HepG2 (cell line): ENCODE results near the gene BEST2. TPM values are rescaled to one million over a fixed set of nuclear protein-coding genes. Genes with fewer than 3 reads are reported as not detected.

ENCODE experiments used
- GABPB1 ChIP-seq: IDR thresholded peaks from 2 replicates; pipeline ENCODE4 v1.6.1; 2016; ENCODE audit warnings: mild to moderate bottlenecking, missing genetic modification reagents, moderate library complexity, missing compliant biosample characterization
- MXD4 ChIP-seq: IDR thresholded peaks from 2 replicates; pipeline ENCODE4 v1.6.1; 2016; ENCODE audit warnings: mild to moderate bottlenecking, missing biosample characterization, missing genetic modification reagents
- RAD21 ChIP-seq: fragments of 450-650 bp; formaldehyde crosslinking; IDR thresholded peaks from 2 replicates; pipeline ENCODE4 v1.5.0; 2020; ENCODE audit warnings: mild to moderate bottlenecking
- SMARCE1 ChIP-seq: fragments of 450-650 bp; IDR thresholded peaks from 2 replicates; pipeline ENCODE4 v1.6.1; 2017; ENCODE audit warnings: borderline replicate concordance
- TOE1 ChIP-seq: sonication (generic); formaldehyde crosslinking; IDR thresholded peaks from 2 replicates; pipeline ENCODE4 v1.4.0; 2020; ENCODE audit warnings: mild to moderate bottlenecking, missing genetic modification reagents
- ZKSCAN5 ChIP-seq: sonication (generic); formaldehyde crosslinking; IDR thresholded peaks from 2 replicates; pipeline ENCODE4 v1.5.1; 2020; ENCODE audit warnings: mild to moderate bottlenecking, missing genetic modification reagents
- ZNF781 ChIP-seq: sonication (generic); formaldehyde crosslinking; IDR thresholded peaks from 2 replicates; pipeline ENCODE4 v1.5.1; 2020; ENCODE audit warnings: borderline replicate concordance, mild to moderate bottlenecking, missing genetic modification reagents; ENCODE audit errors: not compliant biosample characterization
- ZNF839 ChIP-seq: sonication (generic); formaldehyde crosslinking; IDR thresholded peaks from 2 replicates; pipeline ENCODE4 v1.4.0; 2020; ENCODE audit warnings: missing genetic modification reagents, mild to moderate bottlenecking, borderline replicate concordance
- polyA plus RNA-seq, 8 experiments: library from polyadenylated mRNA; depleted of rRNA in 3 of 8; stranded (reverse) in 7 of 8; unstranded in 1 of 8; fragments of >200 nt; fragmentation: Illumina TruSeq in 4 of 8; extraction: Trizol in 4 of 8; gene quantifications; 2 replicates each; pipeline versions ENCODE4 v1.2.1 to v1.2.3, GENCODE V29; 2011 to 2016; ENCODE audit warnings: low read depth in 4 of 8, missing spikeins in 1 of 8, mixed read lengths in 1 of 8; ENCODE audit not compliant: insufficient read depth in 1 of 8
- total RNA-seq, 5 experiments: library from RNA; depleted of rRNA; stranded (reverse); fragments of >200 nt; fragmentation: Illumina TruSeq; extraction: Trizol; gene quantifications; 2 replicates each; pipeline ENCODE4 v1.2.3, GENCODE V29; 2016; ENCODE audit warnings: low read depth in 1 of 5
- TF ChIP-seq, protein P1 (sequence below): sonication (generic); formaldehyde crosslinking; conservative IDR thresholded peaks from 2 replicates; pipeline ENCODE4 v1.4.0; 2020; ENCODE audit warnings: mild to moderate bottlenecking, missing genetic modification reagents, moderate library complexity
- TF ChIP-seq, protein P2 (sequence below): sonication (generic); formaldehyde crosslinking; IDR thresholded peaks from 2 replicates; pipeline ENCODE4 v1.5.1; 2020; ENCODE audit warnings: missing genetic modification reagents, mild to moderate bottlenecking, borderline replicate concordance
- TF ChIP-seq, protein P3 (sequence below): sonication (generic); formaldehyde crosslinking; IDR thresholded peaks from 2 replicates; pipeline ENCODE4 v1.4.0; 2020; ENCODE audit warnings: mild to moderate bottlenecking, missing genetic modification reagents
- TF ChIP-seq, protein P4 (sequence below): sonication (generic); formaldehyde crosslinking; IDR thresholded peaks from 2 replicates; pipeline ENCODE4 v1.4.0; 2020; ENCODE audit warnings: missing genetic modification reagents, borderline replicate concordance
- TF ChIP-seq, protein P5 (sequence below): IDR thresholded peaks from 2 replicates; pipeline ENCODE4 v1.6.1; 2016
- TF ChIP-seq, protein P6 (sequence below): sonication (generic); formaldehyde crosslinking; IDR thresholded peaks from 2 replicates; pipeline ENCODE4 v1.4.0; 2020; ENCODE audit warnings: missing genetic modification reagents

BEST2 gene
- total and polyA plus RNA-seq, 2 of the 13 experiments (the other 11 are each of a cell fraction or from before 2014, with no cell fraction given), result not detected

DNA sequence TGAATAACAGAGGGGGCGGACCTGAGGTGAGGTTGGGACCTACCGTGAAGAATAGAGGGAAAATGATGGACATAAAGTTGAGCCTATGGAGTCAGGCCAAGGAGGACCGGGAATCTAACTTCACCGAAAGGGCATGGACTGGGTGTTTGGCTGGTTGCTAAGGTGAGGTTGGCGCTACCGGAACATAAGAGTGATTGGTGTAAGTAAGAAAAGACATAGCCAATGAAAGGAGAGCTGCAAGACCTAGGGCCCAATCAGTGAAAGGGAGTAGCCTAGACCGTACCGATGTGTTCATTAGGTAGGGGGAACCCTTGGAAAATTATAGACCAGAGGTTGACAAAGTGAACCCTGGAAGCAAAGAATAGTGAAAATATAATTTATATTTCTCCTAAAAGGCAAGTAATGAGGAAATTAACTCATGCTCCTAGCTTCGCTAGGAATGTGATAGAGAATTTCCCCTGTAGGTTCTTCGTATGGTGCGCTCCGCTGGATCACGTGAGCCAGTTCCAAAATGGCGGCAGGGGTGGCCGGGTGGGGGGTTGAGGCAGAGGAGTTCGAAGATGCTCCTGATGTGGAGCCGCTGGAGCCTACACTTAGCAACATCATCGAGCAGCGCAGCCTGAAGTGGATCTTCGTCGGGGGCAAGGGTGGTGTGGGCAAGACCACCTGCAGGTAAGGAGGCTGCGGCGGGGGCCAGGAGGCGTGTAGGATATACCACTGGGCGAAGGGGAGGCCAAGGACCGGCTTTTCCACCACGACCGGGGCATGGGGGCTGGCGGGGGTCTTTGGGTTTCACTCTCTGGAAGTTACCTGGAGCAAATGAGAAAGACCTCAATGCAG, 14.4 kb upstream of the BEST2 start, which contains the start of gene GET3 (continued):
- TF ChIP-seq, protein P1, sequence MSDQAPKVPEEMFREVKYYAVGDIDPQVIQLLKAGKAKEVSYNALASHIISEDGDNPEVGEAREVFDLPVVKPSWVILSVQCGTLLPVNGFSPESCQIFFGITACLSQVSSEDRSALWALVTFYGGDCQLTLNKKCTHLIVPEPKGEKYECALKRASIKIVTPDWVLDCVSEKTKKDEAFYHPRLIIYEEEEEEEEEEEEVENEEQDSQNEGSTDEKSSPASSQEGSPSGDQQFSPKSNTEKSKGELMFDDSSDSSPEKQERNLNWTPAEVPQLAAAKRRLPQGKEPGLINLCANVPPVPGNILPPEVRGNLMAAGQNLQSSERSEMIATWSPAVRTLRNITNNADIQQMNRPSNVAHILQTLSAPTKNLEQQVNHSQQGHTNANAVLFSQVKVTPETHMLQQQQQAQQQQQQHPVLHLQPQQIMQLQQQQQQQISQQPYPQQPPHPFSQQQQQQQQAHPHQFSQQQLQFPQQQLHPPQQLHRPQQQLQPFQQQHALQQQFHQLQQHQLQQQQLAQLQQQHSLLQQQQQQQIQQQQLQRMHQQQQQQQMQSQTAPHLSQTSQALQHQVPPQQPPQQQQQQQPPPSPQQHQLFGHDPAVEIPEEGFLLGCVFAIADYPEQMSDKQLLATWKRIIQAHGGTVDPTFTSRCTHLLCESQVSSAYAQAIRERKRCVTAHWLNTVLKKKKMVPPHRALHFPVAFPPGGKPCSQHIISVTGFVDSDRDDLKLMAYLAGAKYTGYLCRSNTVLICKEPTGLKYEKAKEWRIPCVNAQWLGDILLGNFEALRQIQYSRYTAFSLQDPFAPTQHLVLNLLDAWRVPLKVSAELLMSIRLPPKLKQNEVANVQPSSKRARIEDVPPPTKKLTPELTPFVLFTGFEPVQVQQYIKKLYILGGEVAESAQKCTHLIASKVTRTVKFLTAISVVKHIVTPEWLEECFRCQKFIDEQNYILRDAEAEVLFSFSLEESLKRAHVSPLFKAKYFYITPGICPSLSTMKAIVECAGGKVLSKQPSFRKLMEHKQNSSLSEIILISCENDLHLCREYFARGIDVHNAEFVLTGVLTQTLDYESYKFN (CRISPR knock-in tag), result no peak; the same call in 1 of the 2 replicates
- TF ChIP-seq, protein P2, sequence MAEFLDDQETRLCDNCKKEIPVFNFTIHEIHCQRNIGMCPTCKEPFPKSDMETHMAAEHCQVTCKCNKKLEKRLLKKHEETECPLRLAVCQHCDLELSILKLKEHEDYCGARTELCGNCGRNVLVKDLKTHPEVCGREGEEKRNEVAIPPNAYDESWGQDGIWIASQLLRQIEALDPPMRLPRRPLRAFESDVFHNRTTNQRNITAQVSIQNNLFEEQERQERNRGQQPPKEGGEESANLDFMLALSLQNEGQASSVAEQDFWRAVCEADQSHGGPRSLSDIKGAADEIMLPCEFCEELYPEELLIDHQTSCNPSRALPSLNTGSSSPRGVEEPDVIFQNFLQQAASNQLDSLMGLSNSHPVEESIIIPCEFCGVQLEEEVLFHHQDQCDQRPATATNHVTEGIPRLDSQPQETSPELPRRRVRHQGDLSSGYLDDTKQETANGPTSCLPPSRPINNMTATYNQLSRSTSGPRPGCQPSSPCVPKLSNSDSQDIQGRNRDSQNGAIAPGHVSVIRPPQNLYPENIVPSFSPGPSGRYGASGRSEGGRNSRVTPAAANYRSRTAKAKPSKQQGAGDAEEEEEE (CRISPR knock-in tag), result no peak
- TF ChIP-seq TOE1 (CRISPR knock-in tag) (no peak; the same call in 1 of the 2 replicates), ZNF839 (CRISPR knock-in tag) (no peak; the same call in 1 of the 2 replicates), RAD21 (CRISPR knock-in tag) (0 out of 2 replicates have a peak, but pooled peaks have one; percentile 29), ZKSCAN5 (CRISPR knock-in tag) (no peak), MXD4 (CRISPR knock-in tag) (peak; percentile 37; the same call in 1 of the 2 replicates), SMARCE1 (no peak), ZNF781 (CRISPR knock-in tag) (no peak), GABPB1 (peak; percentile 76)
- TF ChIP-seq, protein P3, sequence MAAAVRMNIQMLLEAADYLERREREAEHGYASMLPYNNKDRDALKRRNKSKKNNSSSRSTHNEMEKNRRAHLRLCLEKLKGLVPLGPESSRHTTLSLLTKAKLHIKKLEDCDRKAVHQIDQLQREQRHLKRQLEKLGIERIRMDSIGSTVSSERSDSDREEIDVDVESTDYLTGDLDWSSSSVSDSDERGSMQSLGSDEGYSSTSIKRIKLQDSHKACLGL, result 0 out of 2 replicates have a peak, but pooled peaks have one; percentile 33
- TF ChIP-seq, protein P4, sequence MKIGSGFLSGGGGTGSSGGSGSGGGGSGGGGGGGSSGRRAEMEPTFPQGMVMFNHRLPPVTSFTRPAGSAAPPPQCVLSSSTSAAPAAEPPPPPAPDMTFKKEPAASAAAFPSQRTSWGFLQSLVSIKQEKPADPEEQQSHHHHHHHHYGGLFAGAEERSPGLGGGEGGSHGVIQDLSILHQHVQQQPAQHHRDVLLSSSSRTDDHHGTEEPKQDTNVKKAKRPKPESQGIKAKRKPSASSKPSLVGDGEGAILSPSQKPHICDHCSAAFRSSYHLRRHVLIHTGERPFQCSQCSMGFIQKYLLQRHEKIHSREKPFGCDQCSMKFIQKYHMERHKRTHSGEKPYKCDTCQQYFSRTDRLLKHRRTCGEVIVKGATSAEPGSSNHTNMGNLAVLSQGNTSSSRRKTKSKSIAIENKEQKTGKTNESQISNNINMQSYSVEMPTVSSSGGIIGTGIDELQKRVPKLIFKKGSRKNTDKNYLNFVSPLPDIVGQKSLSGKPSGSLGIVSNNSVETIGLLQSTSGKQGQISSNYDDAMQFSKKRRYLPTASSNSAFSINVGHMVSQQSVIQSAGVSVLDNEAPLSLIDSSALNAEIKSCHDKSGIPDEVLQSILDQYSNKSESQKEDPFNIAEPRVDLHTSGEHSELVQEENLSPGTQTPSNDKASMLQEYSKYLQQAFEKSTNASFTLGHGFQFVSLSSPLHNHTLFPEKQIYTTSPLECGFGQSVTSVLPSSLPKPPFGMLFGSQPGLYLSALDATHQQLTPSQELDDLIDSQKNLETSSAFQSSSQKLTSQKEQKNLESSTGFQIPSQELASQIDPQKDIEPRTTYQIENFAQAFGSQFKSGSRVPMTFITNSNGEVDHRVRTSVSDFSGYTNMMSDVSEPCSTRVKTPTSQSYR, result peak; percentile 49; the same call in 1 of the 2 replicates
- TF ChIP-seq, protein P5, sequence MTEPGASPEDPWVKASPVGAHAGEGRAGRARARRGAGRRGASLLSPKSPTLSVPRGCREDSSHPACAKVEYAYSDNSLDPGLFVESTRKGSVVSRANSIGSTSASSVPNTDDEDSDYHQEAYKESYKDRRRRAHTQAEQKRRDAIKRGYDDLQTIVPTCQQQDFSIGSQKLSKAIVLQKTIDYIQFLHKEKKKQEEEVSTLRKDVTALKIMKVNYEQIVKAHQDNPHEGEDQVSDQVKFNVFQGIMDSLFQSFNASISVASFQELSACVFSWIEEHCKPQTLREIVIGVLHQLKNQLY (CRISPR knock-in tag), result no peak
- TF ChIP-seq, protein P6, sequence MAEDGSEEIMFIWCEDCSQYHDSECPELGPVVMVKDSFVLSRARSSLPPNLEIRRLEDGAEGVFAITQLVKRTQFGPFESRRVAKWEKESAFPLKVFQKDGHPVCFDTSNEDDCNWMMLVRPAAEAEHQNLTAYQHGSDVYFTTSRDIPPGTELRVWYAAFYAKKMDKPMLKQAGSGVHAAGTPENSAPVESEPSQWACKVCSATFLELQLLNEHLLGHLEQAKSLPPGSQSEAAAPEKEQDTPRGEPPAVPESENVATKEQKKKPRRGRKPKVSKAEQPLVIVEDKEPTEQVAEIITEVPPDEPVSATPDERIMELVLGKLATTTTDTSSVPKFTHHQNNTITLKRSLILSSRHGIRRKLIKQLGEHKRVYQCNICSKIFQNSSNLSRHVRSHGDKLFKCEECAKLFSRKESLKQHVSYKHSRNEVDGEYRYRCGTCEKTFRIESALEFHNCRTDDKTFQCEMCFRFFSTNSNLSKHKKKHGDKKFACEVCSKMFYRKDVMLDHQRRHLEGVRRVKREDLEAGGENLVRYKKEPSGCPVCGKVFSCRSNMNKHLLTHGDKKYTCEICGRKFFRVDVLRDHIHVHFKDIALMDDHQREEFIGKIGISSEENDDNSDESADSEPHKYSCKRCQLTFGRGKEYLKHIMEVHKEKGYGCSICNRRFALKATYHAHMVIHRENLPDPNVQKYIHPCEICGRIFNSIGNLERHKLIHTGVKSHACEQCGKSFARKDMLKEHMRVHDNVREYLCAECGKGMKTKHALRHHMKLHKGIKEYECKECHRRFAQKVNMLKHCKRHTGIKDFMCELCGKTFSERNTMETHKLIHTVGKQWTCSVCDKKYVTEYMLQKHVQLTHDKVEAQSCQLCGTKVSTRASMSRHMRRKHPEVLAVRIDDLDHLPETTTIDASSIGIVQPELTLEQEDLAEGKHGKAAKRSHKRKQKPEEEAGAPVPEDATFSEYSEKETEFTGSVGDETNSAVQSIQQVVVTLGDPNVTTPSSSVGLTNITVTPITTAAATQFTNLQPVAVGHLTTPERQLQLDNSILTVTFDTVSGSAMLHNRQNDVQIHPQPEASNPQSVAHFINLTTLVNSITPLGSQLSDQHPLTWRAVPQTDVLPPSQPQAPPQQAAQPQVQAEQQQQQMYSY, result no peak
